Stimulated activated effector memory CD8-positive, alpha-beta T cell treated with anti-CD3 and anti-CD28 coated beads, Interleukin-12 subunit alpha, Interleukin-12 subunit beta, amount 100 ng/mL, for 72 hours (primary cell): ENCODE data around the gene PRKCB.
"Not testable (repeated sequence)": the region's sequence is repeated elsewhere in the genome, so short reads cannot be mapped to it uniquely, and the experiment has no call there.

Experiments
- ATAC-seq: fragments of 150-1000 bp; cut with Tn5 transposase; 2 replicates; pipeline ENCODE4 v1.10.0; 2021
- DNase-seq, 2 donors: peaks; one replicate each; pipeline ENCODE4 v3.0.0; 2021 to 2022; ENCODE audit warnings: low spot score in 2 of 2
- H3K27ac Mint-ChIP-seq: one replicate; pipeline ENCODE4 v1.8.0; 2022; ENCODE audit warnings: mild to moderate bottlenecking, mixed read lengths
- H3K36me3 Mint-ChIP-seq: one replicate; pipeline ENCODE4 v1.8.0; 2022; ENCODE audit warnings: mild to moderate bottlenecking, mixed read lengths
- H3K4me1 Mint-ChIP-seq: one replicate; pipeline ENCODE4 v1.8.0; 2022; ENCODE audit warnings: mixed read lengths
- H3K4me3 Mint-ChIP-seq: one replicate; pipeline ENCODE4 v1.8.0; 2022; ENCODE audit warnings: mild to moderate bottlenecking, mixed read lengths
- H3K9me3 Mint-ChIP-seq: one replicate; pipeline ENCODE4 v1.8.0; 2022; ENCODE audit warnings: mixed read lengths

PRKCB gene

GRCh38 chr16:24203675-24204074 lies 367.9 kb downstream of the PRKCB start:
- H3K4me3 Mint-ChIP-seq: no peak overlapping the region
- peaks cover 47% of the 10 kb centered on the region for H3K36me3 Mint-ChIP-seq
- no peak for ATAC-seq
- peaks cover 14% of the 10 kb centered on the region for H3K4me1 Mint-ChIP-seq
- no peak for DNase-seq
- H3K9me3 Mint-ChIP-seq: no peaks in the 10 kb centered on the region
- H3K27ac Mint-ChIP-seq: no peak overlapping the region

GRCh38 chr16:24204150-24204665 lies 368.4 kb downstream of the PRKCB start:
- H3K36me3 Mint-ChIP-seq: peaks cover 49% of the 10 kb centered on the region
- H3K4me1 Mint-ChIP-seq: peaks cover 9% of the 10 kb centered on the region
- H3K4me3 Mint-ChIP-seq: no peak overlapping the region
- no peak overlapping the region for H3K27ac Mint-ChIP-seq
- ATAC-seq (no peak), DNase-seq (no peak)
- H3K9me3 Mint-ChIP-seq: no peaks in the 10 kb centered on the region

DNA sequence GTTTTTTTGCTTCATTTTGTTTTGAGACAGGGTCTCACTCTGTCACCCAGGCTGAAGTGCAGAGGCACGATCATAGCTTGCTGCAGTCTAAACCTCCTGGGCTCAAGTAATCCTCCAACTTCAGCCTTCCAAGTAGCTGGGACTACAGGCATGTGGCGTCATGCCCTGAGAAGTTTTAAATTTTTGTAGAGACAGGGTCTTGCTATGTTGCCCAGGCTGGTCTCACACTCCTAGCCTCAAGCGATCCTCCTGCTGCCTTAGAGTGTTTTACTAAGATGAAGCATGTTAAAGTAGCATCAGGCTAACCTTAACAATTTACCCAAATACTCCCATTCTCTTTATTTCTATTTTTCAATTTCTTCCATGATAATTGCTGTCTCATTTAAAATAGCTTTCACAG lies 371.1 kb downstream of the PRKCB start:
- Mint-ChIP-seq H3K27ac (no peak overlapping the region), H3K36me3 (peaks cover 70% of the 10 kb centered on the region)

DNA sequence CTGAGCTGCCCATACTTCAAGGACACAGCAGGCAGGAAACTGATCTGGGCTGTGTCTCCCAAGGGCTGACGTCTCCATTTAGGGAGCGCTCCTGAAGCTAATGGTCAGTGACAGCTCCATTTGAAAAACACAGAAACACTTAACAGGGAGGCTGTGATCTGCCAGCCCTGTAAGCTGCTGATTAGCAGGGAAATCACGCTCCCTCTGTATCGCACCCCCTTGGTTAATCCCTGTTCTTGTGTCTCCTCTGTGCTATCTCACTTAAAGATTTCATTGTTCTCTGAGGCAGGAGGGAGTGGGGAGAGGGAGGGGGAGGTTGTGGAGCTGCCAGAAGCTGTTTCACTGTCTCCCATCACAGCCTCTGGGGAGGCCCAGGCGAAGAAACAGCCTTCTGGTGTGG lies 372.9 kb downstream of the PRKCB start:
- Mint-ChIP-seq H3K9me3 (no peaks in the 10 kb centered on the region), H3K4me1 (no peaks in the 10 kb centered on the region), H3K27ac (peak overlapping the region; percentile 26), H3K4me3 (no peak overlapping the region), H3K36me3 (peaks cover 73% of the 10 kb centered on the region)
- ATAC-seq (no peak), DNase-seq (no peak)

More for the DNA sequence above, 371.1 kb downstream of the PRKCB start:
- Mint-ChIP-seq H3K4me1 (peaks cover 8% of the 10 kb centered on the region), H3K4me3 (no peak overlapping the region), H3K9me3 (no peaks in the 10 kb centered on the region)
- DNase-seq: no peak
- no peak for ATAC-seq

DNA sequence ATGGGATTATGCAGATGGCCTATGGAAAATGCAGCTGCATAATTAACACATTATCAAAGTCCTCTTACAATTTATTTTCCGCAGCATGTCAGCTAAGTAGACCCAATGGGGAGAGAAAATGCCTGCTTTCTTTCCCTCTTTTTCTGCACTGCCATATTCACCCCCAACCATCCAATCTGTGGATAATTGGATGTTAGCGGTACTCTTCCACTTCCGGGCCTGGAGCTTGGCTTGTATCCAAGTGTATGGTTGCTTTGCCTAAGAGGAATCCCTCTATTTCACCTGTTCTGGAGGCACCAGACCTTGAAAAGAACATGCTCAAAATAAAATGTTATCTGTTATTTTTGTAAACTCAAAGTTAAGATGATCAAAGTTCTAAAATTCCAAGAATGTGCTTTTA lies 379.2 kb downstream of the PRKCB start:
- Mint-ChIP-seq H3K4me3 (no peak overlapping the region), H3K36me3 (peaks cover 64% of the 10 kb centered on the region), H3K4me1 (no peaks in the 10 kb centered on the region), H3K27ac (no peak overlapping the region), H3K9me3 (no peaks in the 10 kb centered on the region)
- ATAC-seq: no peak
- DNase-seq: no peak

DNA sequence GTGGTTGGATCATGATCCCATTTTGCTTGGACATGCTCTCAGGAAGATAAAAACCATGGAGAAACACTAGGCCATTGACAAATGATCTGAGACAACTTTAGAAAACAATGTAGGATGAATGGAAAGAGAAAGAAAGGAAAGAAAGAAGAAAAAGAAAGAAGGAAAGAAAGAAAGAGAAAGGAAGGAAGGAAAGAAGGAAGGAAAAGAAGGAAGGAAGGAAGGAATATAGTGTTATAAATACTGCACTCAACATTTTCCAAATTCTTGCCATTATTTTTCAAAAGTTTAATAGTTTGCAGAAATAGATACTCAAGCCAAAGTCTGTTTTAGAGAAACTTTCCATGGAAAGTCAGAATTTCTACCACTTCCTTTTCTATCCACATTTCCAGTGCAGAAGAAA lies 381.2 kb downstream of the PRKCB start:
- H3K27ac Mint-ChIP-seq: no peak overlapping the region
- no peak overlapping the region for H3K4me3 Mint-ChIP-seq
- DNase-seq (no peak), ATAC-seq (no peak)
- H3K9me3 Mint-ChIP-seq: peaks cover 4% of the 10 kb centered on the region
- H3K36me3 Mint-ChIP-seq: peaks cover 49% of the 10 kb centered on the region
- H3K4me1 Mint-ChIP-seq: no peaks in the 10 kb centered on the region

GRCh38 chr16:24217461-24217860 lies 381.7 kb downstream of the PRKCB start:
- Mint-ChIP-seq H3K4me3 (no peak overlapping the region), H3K36me3 (peaks cover 44% of the 10 kb centered on the region), H3K4me1 (no peaks in the 10 kb centered on the region), H3K27ac (no peak overlapping the region), H3K9me3 (peaks cover 4% of the 10 kb centered on the region)
- ATAC-seq (no peak), DNase-seq (no peak)

DNA sequence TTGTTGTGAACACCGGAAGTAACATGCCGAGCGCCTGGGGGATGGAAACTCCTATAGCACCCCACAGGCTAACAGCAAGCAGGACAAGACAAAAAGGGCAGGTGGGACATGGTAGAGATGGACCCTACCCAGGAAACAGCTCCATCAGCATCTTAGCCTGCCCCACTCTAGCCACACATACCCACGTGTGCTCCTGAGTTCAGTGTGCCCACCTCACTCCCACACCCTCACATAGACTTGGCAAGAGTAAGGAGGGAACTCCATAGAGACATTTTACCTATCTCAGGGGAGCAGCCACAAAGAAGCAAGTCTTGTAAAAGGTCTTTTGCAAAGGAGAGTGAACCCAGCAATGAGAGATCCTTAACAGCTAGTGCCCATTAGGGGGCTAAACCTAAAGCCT lies 382.5 kb downstream of the PRKCB start:
- peaks cover 35% of the 10 kb centered on the region for H3K36me3 Mint-ChIP-seq
- ATAC-seq: no peak
- H3K4me1 Mint-ChIP-seq: no peaks in the 10 kb centered on the region
- H3K4me3 Mint-ChIP-seq: no peak overlapping the region
- peaks cover 4% of the 10 kb centered on the region for H3K9me3 Mint-ChIP-seq
- no peak overlapping the region for H3K27ac Mint-ChIP-seq
- DNase-seq: no peak

DNA sequence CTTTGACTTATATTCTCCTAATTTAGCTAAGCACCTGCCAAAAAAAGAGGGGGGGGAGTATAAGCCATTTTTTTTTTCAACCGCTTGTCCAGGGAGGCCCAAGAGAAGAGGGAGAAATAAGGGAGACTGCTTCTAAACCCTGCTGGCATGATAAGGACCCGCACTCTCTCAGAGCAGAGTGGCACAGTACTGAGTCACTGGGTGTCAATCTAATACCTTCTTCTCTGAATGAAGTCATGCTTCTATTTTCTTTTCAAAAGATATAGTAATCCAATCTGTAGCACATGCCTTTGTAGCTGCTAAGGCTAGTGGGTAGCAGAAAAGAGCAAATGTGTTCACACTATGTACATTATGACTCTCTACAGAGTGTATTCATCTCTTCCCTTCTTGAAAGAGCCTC lies 385.4 kb downstream of the PRKCB start:
- H3K27ac Mint-ChIP-seq: no peak overlapping the region
- H3K36me3 Mint-ChIP-seq: peaks cover 8% of the 10 kb centered on the region
- DNase-seq: no peak
- H3K4me3 Mint-ChIP-seq: no peak overlapping the region
- no peaks in the 10 kb centered on the region for H3K4me1 Mint-ChIP-seq
- peaks cover 4% of the 10 kb centered on the region for H3K9me3 Mint-ChIP-seq
- ATAC-seq: peak; percentile 45

DNA sequence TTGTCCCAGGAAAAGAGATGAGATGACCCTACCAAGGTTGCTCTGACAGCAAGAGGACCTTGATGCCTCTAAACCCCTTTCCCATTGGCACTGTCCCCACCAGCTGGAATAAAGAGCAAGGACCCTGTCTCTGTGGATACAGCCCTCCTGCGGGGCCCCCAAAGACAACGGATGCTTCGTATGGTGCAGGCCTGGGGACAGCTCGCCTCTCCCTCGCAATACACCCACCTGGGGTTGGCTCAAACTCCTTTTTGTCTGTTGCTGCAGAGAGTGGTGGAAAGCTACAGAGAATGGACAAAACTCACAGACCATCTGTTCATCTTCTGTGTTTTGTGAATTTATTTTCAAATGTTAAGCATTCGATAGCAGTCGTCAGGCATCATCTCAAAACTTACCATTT lies 392.7 kb downstream of the PRKCB start:
- H3K4me3 Mint-ChIP-seq: no peak overlapping the region
- H3K27ac Mint-ChIP-seq: no peak overlapping the region
- no peaks in the 10 kb centered on the region for H3K4me1 Mint-ChIP-seq
- no peaks in the 10 kb centered on the region for H3K9me3 Mint-ChIP-seq
- no peak for DNase-seq
- ATAC-seq: no peak
- H3K36me3 Mint-ChIP-seq: no peaks in the 10 kb centered on the region

- DNase-seq: no peak
- no peak overlapping the region for H3K4me3 Mint-ChIP-seq
- no peak for ATAC-seq
- no peaks in the 10 kb centered on the region for H3K36me3 Mint-ChIP-seq
- H3K4me1 Mint-ChIP-seq: no peaks in the 10 kb centered on the region
- peaks cover 4% of the 10 kb centered on the region for H3K9me3 Mint-ChIP-seq
- no peak overlapping the region for H3K27ac Mint-ChIP-seq
Measured at GRCh38 chr16:24232936-24233335, 397.2 kb downstream of the PRKCB start.

- no peak overlapping the region for H3K4me3 Mint-ChIP-seq
- peaks cover 15% of the 10 kb centered on the region for H3K9me3 Mint-ChIP-seq
- no peaks in the 10 kb centered on the region for H3K4me1 Mint-ChIP-seq
- H3K36me3 Mint-ChIP-seq: no peaks in the 10 kb centered on the region
- DNase-seq (no peak), ATAC-seq (no peak)
- H3K27ac Mint-ChIP-seq: no peak overlapping the region
Measured at GRCh38 chr16:24234737-24235136, 399.0 kb downstream of the PRKCB start.

DNA sequence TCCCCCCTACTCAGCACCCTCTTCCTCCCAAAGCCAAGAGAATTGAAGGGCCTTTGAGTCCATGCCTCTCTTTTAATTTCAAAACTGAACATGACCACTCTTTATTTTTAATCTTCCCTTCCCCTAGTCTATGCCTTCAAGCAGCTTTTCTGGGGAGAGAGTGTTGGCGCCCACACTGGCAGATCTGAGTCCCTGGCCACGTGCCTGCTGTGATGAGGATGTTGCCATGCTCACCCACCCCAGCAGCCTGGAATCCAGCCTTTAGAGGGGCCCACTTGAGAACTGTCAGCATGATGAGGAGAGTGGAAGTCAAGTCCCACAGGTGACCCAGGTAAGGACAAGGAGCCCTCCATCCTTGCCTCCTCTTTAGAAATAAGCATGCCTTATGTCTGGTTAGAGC lies 400.0 kb downstream of the PRKCB start:
- H3K9me3 Mint-ChIP-seq: peaks cover 15% of the 10 kb centered on the region
- H3K4me3 Mint-ChIP-seq: no peak overlapping the region
- no peak for DNase-seq
- H3K4me1 Mint-ChIP-seq: no peaks in the 10 kb centered on the region
- no peak for ATAC-seq
- H3K27ac Mint-ChIP-seq: no peak overlapping the region
- H3K36me3 Mint-ChIP-seq: no peaks in the 10 kb centered on the region

GRCh38 chr16:24238846-24239245 lies 403.1 kb downstream of the PRKCB start:
- H3K4me1 Mint-ChIP-seq, H3K27ac Mint-ChIP-seq, H3K36me3 Mint-ChIP-seq, H3K4me3 Mint-ChIP-seq, ATAC-seq, DNase-seq: not testable (repeated sequence)
- peaks cover 15% of the 10 kb centered on the region for H3K9me3 Mint-ChIP-seq

DNA sequence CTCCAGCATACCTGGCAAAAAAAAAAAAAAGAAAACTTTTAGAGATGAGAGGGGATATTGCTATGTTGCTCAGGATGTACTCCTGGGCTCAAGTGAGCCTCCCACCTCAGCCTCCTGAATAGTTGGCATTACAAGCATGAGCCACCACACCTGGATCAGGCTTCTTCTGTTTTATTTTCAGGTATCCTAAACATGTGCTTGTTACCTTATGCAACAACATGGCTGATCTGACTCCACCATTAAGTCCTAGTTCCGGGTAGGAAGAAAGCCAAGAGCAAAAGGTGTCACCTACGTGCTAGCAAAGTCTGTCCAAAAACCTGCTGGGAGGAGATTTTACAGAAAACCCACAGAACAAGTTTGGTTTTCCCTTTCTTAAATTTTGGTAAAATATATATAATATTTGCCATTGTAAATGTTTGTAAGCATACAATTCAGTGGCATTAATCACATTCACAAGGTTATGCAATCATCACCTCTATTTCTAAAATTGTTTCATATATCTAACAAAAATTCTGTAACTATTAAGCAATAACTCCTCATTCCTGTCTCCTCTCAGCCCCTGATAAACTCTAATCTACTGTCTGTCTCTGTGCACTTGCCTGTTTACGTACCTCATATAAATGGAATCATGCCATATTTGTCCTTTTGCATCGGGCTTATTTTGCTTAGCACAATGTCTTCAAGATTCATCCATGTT lies 411.3 kb downstream of the PRKCB start:
- Mint-ChIP-seq H3K4me3 (no peak overlapping the region), H3K36me3 (no peaks in the 10 kb centered on the region), H3K4me1 (no peaks in the 10 kb centered on the region), H3K27ac (no peak overlapping the region), H3K9me3 (no peaks in the 10 kb centered on the region)
- DNase-seq (no peak), ATAC-seq (no peak)

- H3K27ac Mint-ChIP-seq: no peak overlapping the region
- H3K4me1 Mint-ChIP-seq: peaks cover 12% of the 10 kb centered on the region
- H3K36me3 Mint-ChIP-seq: no peaks in the 10 kb centered on the region
- peak; percentile 83 for ATAC-seq
- H3K4me3 Mint-ChIP-seq: no peak overlapping the region
- peak; percentile 8 to 62 for DNase-seq
- H3K9me3 Mint-ChIP-seq: no peaks in the 10 kb centered on the region
Measured at GRCh38 chr16:24253192-24253591, 417.4 kb downstream of the PRKCB start.
